MCF 10A (cell line): ENCODE data around the gene ASTN2. TPM values are rescaled to one million over a fixed set of nuclear protein-coding genes. Genes with fewer than 3 reads are reported as not detected.

Source experiments
- BruUV-seq: library from RNA; stranded (reverse); fragments of 400-500 nt; replicated peaks from 2 replicates; lab custom pipeline; 2021; lab: Mats Ljungman, UMichigan
- CTCF ChIA-PET: fragments of 300-600 bp; sonication (Branson Sonifier 250); formaldehyde crosslinking; extraction: SDS; loops from one replicate; lab custom pipeline; 2021; ENCODE audit warnings: antibody characterized with exemption, inconsistent platforms; lab: Yijun Ruan, JAX
- POLR2A ChIA-PET: fragments of 300-600, 350-650 bp; sonication (Branson Sonifier 250); formaldehyde crosslinking; extraction: SDS; loops from one replicate; lab custom pipeline; 2020; ENCODE audit warnings: antibody characterized with exemption, inconsistent platforms; lab: Yijun Ruan, JAX
- DNase-seq: peaks from one replicate; pipeline ENCODE4 v3.0.0-alpha.2; 2018; ENCODE audit not compliant: unreplicated experiment
- H3K27ac Mint-ChIP-seq: one replicate; pipeline ENCODE4 v1.8.0; 2022; ENCODE audit warnings: mild to moderate bottlenecking, low read depth, mixed read lengths; ENCODE audit not compliant: unreplicated experiment
- H3K27me3 Mint-ChIP-seq: one replicate; pipeline ENCODE4 v1.8.0; 2022; ENCODE audit warnings: mixed read lengths; ENCODE audit not compliant: insufficient read depth, unreplicated experiment
- H3K36me3 Mint-ChIP-seq: one replicate; pipeline ENCODE4 v1.8.0; 2022; ENCODE audit warnings: mild to moderate bottlenecking, moderate library complexity, mixed read lengths; ENCODE audit not compliant: insufficient read depth, unreplicated experiment
- H3K4me1 Mint-ChIP-seq: one replicate; pipeline ENCODE4 v1.8.0; 2022; ENCODE audit warnings: mixed read lengths; ENCODE audit not compliant: insufficient read depth, unreplicated experiment
- H3K4me3 Mint-ChIP-seq: one replicate; pipeline ENCODE4 v1.8.0; 2022; ENCODE audit warnings: mild to moderate bottlenecking, moderate library complexity, mixed read lengths; ENCODE audit not compliant: unreplicated experiment
- H3K9me3 Mint-ChIP-seq: one replicate; pipeline ENCODE4 v1.8.0; 2022; ENCODE audit warnings: mixed read lengths; ENCODE audit not compliant: unreplicated experiment
- CTCF ChIP-seq: fragments of 200-600 bp; IDR thresholded peaks from one replicate; pipeline ENCODE4 v1.8.0; 2022; ENCODE audit warnings: antibody characterized with exemption, mild to moderate bottlenecking; ENCODE audit not compliant: unreplicated experiment
- intact Hi-C: fragments of 100-400 bp; cut with micrococcal nuclease; formaldehyde crosslinking; loops from 2 replicates; pipeline ENCODE4 v1.14.1; 2022
- total RNA-seq: library from RNA; stranded (reverse); gene quantifications from 2 replicates; pipeline ENCODE4 v1.2.3, GENCODE V29; 2022

Gene ASTN2
- total RNA-seq, 1 experiment from 2014 or later, result 1.8 TPM

GRCh38 chr9:116434314-116434713 is 980.5 kb downstream of the ASTN2 start:
- no peaks in the 10 kb centered on the region for H3K4me1 Mint-ChIP-seq
- intact Hi-C loops, result no loop called here
- no peak overlapping the region for H3K27ac Mint-ChIP-seq
- TF ChIP-seq CTCF, result no peak
- POLR2A ChIA-PET, result interaction anchor here (0.8 kb wide), 1 partner anchor 33 kb away, joined by 3 read pairs; no protein-coding TSS in a partner anchor
- no peak overlapping the region for H3K4me3 Mint-ChIP-seq
- BruUV-seq, result no TSS peak
- CTCF ChIA-PET, result no interaction called here
- no peak for DNase-seq
- no peaks in the 10 kb centered on the region for H3K9me3 Mint-ChIP-seq
- no peaks in the 10 kb centered on the region for H3K36me3 Mint-ChIP-seq
- H3K27me3 Mint-ChIP-seq, result no peaks in the 10 kb centered on the region

GRCh38 chr9:116432051-116432450 is 982.8 kb downstream of the ASTN2 start:
- H3K9me3 Mint-ChIP-seq, result no peaks in the 10 kb centered on the region
- DNase-seq, result no peak
- no peak for TF ChIP-seq CTCF
- H3K4me1 Mint-ChIP-seq, result no peaks in the 10 kb centered on the region
- ChIA-PET POLR2A (no interaction called here), CTCF (interaction anchor here (0.7 to 1.2 kb wide), 2 partner anchors 17 to 67 kb away, joined by 3 read pairs; no protein-coding TSS in a partner anchor)
- no peak overlapping the region for H3K27ac Mint-ChIP-seq
- intact Hi-C loops, result no loop called here
- no peaks in the 10 kb centered on the region for H3K27me3 Mint-ChIP-seq
- H3K36me3 Mint-ChIP-seq, result no peaks in the 10 kb centered on the region
- H3K4me3 Mint-ChIP-seq, result no peak overlapping the region
- BruUV-seq, result no TSS peak

- intact Hi-C loops, result no loop called here
- H3K27me3 Mint-ChIP-seq, result no peaks in the 10 kb centered on the region
- POLR2A ChIA-PET, result no interaction called here
- H3K4me3 Mint-ChIP-seq, result no peak overlapping the region
- no peak for DNase-seq
- H3K4me1 Mint-ChIP-seq, result no peaks in the 10 kb centered on the region
- no peak overlapping the region for H3K27ac Mint-ChIP-seq
- no peaks in the 10 kb centered on the region for H3K36me3 Mint-ChIP-seq
- CTCF ChIA-PET, result interaction anchor here (0.6 kb wide), 1 partner anchor 382 kb away, joined by 3 read pairs; no protein-coding TSS in a partner anchor
- no TSS peak for BruUV-seq
- no peak for TF ChIP-seq CTCF
- H3K9me3 Mint-ChIP-seq, result no peaks in the 10 kb centered on the region
These were observed 984.0 kb downstream of the ASTN2 start for GRCh38 chr9:116430849-116431248.

- no peak overlapping the region for H3K4me3 Mint-ChIP-seq
- no peaks in the 10 kb centered on the region for H3K27me3 Mint-ChIP-seq
- H3K36me3 Mint-ChIP-seq, result no peaks in the 10 kb centered on the region
- intact Hi-C loops, result no loop called here
- no peak overlapping the region for H3K27ac Mint-ChIP-seq
- ChIA-PET CTCF (no interaction called here), POLR2A (no interaction called here)
- H3K9me3 Mint-ChIP-seq, result no peaks in the 10 kb centered on the region
- no peak for TF ChIP-seq CTCF
- no TSS peak for BruUV-seq
- peaks cover 9% of the 10 kb centered on the region for H3K4me1 Mint-ChIP-seq
- no peak for DNase-seq
These were observed 989.6 kb downstream of the ASTN2 start for GRCh38 chr9:116425244-116425643.
